Right ventricle myocardium inferior (tissue), 1 donor: ENCODE data around the gene WBP2NL. TPM values are rescaled to one million over a fixed set of nuclear protein-coding genes. Genes with fewer than 3 reads are reported as not detected.

ENCODE experiments used
- ATAC-seq: fragments of 200-7000 bp; cut with Tn5 transposase; one replicate; pipeline ENCODE4 v1.9.1; 2020; ENCODE audit warnings: mild to moderate bottlenecking, moderate library complexity
- DNase-seq: peaks from one replicate; pipeline ENCODE4 v3.0.0; 2021; ENCODE audit errors: missing footprints
- intact Hi-C: fragments of 100-400 bp; cut with DNase I; formaldehyde crosslinking; loops from one replicate; pipeline ENCODE4 v1.11.0; 2022
- total RNA-seq: library from RNA; stranded (reverse); fragmentation: NEBNext Ultra II Directional; extraction: Animal tissue kit (Norgen Biotek cat#: 25700); gene quantifications from one replicate; pipeline ENCODE4 v1.2.1, GENCODE V29; 2021
- donor health status: DM: no; HTN: yes; CAD: no; lungs with severe emphysema.

Gene WBP2NL
- total RNA-seq, 1 donor from 2014 or later: 0.24 TPM

DNA sequence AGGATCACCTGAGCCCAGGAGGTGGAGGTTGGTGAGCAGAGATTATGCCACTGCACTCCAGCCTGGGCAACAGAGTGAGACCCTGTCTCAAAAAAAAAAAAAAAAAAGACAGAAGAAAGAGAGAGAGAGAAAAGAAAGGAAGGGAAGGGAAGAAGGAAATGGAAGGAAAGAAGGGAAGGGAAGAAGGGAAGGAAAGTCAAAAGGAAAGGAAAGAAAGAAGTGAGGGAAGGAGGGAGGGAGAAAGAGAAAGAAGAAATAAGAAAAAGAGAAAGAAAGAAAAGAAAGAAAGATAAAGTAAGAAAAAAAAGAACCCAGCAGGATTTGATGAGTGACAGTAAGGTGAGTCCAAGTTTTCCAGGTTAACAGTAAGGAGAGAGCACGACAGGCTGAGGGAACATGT, 19.6 kb downstream of the WBP2NL start:
- ATAC-seq (no peak), DNase-seq (no peak)
- intact Hi-C loops: no loop called here

DNA sequence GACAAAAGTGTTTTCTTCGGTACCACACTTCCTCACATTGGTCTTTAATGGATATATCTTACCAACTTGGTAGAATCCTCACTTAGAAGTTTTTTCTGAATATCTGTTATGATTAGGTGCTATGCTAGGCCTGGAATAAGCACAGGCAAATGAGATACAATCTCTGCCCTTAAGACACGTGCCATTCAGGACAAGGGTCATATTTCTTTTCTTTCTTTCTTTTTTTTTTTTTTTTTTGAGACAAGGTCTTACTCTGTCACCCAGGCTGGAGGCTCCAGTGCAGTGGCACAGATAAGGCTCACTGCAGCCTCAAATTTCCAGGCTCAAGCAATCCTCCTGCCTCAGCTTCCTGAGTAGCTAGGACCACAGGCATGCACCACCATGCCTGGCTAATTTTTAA, 23.0 kb downstream of the WBP2NL start:
- DNase-seq (no peak), ATAC-seq (no peak)
- intact Hi-C loops: no loop called here

DNA sequence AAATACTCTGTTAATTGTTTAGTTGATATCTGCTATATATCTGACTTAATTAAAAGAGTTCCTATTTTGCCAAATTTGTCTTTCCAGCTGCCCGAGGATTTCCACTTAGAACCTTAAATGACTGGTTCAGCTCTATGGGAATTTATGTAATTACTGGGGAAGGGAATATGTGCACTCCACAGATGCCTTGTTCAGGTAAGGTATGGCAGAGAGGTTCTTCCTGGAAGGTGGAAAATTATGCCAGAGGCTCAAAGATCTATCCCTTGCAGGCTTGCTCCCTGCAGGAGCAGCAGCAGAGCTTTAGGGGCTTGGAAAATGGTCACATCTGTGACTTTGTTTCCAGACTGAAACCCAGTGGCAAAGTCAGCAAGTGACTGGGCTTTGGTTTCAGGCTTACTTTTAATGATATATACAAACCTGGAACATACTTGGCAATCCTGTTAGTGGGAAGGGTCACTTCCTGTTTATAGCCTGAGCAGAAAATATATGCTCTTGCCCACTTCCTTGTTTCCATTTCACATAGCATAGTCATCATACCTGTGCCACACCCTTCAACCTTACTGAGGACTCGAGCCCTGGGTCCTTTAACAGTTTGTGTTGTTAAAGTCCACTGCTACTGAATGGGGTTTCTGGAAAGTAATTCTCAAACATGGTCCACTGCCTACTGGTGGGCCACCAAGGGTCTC, 23.7 kb downstream of the WBP2NL start:
- intact Hi-C loops: no loop called here
- no peak for ATAC-seq
- no peak for DNase-seq

DNA sequence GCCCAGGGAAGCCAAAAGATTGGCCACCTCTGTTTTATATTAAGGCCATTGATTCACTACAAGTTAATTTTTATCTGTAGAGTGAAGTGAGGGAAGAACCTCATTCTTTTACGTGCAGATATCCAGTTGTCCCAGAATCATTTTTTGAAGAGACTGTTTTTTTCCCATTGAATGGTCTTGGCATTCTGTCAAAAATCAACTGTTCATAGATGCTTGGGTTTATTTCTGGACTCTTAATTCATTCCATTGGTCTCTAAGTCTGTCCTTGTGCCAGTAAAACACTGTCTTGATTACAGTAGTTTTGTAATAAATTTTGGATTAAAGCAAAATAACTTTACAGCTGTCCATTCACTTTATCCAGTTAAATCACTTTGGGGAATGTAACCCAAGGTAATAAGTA, 26.8 kb downstream of the WBP2NL start:
- intact Hi-C loops: no loop called here
- DNase-seq (no peak), ATAC-seq (no peak)

DNA sequence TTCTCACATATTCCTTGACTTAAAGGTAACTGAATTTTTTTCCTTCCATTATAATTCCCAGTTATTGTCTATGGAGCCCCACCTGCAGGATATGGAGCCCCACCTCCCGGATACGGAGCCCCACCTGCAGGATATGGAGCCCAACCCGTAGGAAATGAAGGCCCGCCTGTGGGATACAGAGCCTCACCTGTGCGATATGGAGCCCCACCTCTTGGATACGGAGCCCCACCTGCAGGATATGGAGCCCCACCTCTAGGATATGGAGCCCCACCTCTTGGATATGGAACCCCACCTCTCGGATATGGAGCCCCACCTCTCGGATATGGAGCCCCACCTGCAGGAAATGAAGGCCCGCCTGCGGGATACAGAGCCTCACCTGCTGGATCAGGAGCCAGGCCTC, 28.1 kb downstream of the WBP2NL start:
- DNase-seq: no peak
- no peak for ATAC-seq
- intact Hi-C loops: no loop called here

DNA sequence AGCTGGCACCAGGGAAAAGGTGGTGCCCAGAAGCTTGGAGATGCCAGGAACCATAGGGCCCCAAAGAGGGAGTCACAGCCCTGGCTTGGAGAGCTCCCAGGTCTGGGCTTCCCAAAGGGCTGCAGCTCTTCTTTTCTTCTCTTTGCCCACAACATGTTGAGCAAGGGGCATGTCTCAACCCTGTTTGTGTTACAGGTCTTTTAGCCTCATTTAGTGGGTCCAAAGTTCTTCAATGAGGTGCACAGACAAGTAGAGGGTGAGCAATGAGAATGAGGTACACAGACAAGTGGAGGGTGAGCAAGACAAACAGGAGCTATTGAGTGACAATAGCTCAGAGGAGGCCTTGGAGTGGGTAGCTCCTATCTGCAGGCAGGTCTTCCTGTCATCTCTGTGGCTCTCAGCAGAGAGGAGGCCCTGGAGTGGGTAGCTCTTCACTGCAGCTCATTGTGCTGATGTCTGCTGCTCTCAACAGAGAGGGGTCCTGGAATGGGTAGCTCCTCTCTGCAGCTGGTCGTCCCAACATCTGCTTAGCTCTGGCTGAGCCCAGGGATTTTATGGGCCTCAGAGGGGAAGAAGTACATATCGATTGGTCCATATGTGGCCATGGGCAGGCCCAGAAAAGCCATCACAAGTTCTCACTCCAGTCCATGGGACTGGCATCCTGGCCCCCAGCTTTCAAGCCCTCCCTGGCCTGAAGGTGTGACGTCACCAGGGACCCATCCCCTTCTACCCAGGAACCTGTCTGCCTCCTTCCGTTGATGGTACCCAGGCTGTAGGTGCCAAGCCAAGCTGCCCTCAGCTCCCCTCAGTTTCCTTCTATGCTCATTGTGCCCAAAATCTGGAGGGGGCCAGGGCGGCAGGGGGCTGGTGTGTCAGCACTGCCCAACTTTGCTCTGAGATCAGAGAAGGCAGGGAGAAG, 34.9 kb downstream of the WBP2NL start:
- DNase-seq (no peak), ATAC-seq (no peak)

DNA sequence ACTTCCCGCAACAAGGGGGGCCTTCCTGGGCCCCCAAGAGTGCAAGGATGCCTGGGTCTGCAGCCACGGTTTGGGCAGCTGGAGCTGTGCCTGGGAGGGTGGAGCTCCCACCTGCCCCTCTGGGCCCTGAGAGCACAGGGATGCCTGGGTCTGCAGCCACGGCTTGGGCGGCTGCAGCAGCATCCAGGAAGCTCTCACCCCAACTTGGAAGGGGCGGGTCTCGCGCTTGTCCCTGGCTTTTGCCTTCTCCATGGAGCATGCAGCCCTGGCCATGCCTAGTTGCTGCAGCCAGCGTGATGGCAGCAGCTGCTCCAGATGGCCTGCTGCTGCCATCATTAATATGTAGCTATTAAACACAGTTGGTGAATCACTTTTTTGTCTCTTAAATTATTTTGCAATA, 36.7 kb downstream of the WBP2NL start:
- intact Hi-C loops: no loop called here
- no peak for ATAC-seq
- no peak for DNase-seq

More for the DNA sequence above, 34.9 kb downstream of the WBP2NL start:
- intact Hi-C loops: no loop called here

DNA sequence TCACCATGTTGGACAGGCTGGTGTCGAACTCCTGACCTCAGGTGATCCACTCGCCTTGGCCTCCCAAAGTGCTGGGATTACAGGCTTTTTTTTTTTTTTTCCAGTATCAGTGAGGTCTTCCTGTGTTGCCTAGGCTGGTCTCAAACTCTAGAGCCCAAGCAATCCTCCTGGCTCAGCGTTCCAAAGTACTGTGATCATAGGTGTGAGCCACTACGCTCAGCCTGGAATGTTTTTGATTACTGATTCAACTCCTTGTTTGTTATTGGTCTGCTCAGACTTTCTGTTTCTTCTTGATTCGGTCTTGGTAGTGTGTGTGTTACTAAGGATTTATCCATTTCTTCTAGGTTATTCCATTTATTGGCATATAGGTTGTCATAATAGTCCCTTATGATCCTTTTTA, 40.7 kb downstream of the WBP2NL start:
- ATAC-seq: no peak
- intact Hi-C loops: no loop called here
- no peak for DNase-seq

DNA sequence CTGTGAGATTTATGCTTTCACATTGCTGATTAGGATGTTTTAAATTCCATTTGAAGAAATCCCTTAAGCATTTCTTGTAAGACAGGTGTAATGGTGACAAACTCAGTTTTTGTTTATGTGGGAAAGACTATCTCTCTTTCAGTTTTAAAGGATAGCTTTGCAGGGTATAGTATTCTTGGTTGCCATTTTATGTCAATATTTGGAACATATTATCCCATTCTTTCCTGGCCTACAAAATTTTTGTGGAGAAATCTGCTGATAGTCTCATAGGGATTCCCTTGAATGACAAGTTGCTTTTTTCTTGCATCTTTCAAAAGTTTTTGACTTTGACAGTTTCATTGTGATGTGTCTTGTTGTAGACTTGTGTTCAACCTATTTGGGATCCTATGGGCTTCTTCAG, 43.2 kb downstream of the WBP2NL start:
- ATAC-seq: no peak
- intact Hi-C loops: no loop called here
- no peak for DNase-seq

DNA sequence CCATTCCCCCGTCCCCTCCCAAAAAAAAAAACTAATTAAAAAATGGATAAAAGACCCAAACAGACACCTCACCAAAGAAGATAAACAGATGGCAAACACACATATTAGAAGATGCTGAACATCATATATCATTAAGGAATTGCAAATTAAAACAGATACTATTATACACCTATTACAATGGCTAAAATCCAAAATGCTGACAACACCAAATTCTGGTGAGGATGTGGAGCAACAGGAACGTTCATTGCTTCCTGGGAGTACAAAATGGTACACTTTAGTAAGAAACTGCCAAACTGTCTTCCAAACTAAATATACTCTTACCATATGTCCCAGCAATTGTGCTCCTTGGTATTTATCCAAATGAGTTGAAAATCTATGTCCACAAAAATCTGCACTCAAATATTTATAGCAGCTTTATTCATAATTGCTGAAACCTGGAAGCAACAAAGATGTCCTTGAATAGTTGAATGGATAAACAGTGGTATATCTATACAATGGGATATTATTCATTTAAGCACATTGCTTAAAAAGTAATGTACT, 52.1 kb downstream of the WBP2NL start:
- intact Hi-C loops: no loop called here
- no peak for ATAC-seq

DNA sequence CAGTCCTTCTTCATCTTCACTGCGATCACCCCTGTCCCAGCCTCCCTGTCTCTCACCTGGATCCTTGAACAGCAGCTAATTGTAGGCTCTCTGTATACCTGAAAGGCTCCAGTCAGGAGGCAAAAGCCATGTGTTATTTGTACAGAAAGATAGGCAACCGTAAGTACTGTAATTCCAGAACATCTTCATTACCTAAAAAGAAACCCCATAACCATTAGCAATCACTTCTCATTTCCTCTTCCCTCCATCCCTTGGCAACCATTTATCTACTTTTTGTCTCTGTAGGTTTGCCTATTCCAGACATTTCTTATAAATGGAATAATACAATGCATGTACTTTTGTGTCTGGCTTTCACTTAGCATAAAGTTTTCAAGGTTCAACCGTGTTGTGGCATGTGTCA, 54.2 kb downstream of the WBP2NL start:
- intact Hi-C loops: no loop called here
- DNase-seq: no peak
- ATAC-seq: no peak

More for the DNA sequence above, 52.1 kb downstream of the WBP2NL start:
- DNase-seq: no peak

DNA sequence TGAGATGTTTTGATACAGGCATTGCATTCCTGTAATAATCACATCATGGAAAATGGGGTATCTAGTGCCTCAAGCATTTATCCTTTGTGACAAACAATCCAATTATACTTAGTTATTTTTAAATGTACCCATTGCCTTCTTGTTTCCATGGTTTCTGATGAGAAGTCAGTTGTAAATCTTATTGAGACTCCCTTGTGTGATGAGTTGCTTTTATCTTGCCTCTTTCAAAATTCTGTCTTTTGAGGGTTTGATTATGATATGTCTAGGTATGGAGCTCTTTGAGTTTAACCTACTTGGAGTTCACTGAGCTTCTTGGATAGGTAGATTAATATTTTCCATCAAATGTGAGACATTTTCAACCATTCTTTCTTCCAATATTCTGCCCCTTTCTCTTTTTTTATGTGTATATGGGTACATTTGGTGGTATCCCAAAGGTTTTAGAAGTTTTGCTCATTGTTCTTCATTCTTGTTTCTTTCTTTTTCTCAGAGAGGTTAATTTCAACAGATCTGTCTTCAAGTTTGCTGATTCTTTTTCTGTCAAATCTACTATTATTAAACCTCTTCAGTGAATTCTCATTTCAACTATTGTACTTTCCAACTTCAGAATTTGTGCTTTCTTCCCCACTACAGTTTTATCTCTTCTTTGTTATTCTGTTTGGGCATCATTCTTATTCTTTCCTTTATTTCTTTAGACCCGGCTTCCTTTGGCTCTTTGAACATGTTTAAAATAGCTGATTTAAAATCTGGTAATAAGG, 58.3 kb downstream of the WBP2NL start:
- intact Hi-C loops: no loop called here
- ATAC-seq (no peak), DNase-seq (no peak)

DNA sequence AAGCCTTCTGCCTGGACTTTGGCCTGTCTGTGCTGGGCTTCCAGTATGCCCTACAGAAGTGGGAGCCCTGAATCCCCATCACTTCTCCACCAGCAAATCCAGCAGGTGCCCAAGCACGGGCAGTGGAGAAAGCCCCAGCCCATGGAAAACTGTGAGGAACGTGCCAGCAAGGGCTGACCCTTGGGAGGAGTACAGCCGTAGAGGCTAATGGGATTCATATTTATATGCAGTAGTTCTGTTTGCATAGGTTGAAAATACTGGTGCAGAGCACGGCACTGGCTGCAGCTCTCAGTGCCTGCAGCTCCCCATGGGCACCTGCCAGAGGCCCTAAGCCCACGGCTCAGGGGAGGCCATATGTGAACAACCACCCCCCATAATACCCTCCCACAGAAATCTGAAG, 61.9 kb downstream of the WBP2NL start:
- ATAC-seq (no peak), DNase-seq (no peak)
- intact Hi-C loops: no loop called here

DNA sequence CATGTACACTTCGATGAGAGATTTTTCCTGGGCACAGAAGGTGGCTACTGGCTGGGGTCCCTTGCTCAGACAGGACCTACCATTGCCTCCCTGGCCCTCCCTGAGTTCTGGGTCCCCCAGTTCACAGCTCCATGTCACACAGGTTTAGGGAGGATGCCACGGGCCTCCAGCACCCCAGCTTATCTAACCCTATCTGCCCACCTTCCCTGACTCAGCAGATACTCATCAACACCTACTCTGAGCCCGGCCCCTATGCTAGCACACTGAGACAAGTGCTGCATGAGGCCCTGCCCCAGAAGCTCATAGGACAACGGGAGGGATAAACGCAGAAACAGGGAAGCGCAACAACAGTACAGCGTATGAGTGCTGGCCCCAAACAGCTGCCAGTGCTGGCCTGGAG, 62.5 kb downstream of the WBP2NL start:
- no peak for ATAC-seq

DNA sequence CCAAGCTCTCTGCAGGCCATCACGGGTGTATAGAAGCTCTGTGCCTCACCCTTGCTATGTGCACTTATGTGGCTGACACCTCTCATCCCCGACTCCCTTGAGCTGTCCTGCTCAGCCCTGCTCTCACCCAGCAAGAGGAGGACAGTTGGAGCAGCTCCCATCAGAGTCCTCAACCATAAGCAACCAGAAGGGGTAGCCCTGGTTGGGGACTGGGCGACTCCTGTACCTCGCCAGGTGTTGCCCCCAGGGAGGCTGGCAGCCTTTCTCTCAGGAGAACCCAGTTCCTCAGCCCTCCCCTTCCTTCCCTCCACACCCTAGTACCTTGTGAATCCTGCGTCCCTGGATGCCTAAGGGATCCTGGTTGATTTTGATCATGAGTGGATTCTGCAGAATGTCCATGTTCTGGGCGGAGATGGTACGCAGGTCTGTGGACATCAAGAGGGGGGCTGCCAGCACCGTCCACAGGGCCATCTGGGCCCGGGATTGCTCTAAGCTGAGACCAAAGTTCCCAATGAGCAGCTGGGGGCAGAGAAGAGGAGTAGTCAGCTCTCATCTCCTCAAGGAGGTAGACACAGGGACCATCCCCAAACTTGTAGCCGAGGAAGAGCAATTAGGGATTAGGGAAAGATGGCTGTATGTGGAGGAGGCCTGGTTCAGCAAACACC, 64.0 kb downstream of the WBP2NL start:
- intact Hi-C loops: no loop called here
- DNase-seq (no peak), ATAC-seq (no peak)

More for the DNA sequence above, 62.5 kb downstream of the WBP2NL start:
- intact Hi-C loops: no loop called here
- no peak for DNase-seq

DNA sequence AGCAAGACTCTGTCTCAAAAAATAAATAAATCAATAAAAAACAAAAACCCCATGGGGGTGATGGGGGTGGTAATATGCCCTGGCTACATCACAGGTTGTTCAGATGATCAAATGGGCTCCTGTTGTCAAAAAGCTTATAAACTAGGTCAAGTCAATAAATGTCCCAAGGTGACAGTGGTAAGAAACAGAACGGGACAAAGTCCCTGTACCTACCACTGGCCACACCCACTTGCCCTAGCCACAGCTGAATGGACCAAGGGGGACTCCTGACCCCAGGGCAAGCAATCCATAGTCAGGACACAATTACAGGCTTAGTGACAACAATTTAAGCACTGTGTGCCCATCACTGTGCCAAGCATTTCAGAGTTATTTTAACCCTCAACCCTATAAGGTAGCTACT, 66.0 kb downstream of the WBP2NL start:
- ATAC-seq: no peak
- DNase-seq: no peak
- intact Hi-C loops: no loop called here

DNA sequence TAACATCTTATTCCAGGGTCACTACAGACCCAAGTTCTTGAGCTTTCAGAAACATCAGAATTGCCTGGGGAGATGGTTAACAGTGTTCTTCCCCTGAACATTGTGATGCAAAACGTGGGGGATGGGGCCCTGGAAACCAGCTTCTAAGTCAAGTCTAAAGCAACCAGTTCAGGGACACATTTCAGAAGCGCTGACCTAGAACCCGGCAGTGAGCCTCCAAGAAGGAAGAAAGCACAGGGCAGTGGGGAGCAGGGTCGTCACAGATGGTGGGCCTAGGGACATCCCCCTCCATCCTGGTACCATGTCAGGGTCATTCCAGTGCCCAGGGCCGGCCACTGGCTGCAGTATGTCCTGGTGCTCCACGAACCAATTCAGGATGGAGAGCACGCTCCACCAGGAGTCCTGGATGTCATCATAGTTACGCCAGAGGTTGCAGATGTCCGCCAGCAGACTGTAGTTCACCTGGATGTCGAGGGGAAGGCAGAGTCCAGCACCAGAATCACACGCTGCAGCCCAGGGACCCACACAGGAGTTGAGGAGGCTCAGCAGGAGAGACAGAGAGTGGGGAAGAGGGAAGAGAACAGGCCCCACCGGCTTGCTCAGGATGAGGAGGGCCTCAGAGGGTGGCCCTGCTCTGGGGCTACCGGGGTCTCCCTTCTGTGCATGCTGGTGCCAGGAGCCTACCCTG, 67.0 kb downstream of the WBP2NL start:
- intact Hi-C loops: no loop called here
- ATAC-seq (no peak), DNase-seq (no peak)

DNA sequence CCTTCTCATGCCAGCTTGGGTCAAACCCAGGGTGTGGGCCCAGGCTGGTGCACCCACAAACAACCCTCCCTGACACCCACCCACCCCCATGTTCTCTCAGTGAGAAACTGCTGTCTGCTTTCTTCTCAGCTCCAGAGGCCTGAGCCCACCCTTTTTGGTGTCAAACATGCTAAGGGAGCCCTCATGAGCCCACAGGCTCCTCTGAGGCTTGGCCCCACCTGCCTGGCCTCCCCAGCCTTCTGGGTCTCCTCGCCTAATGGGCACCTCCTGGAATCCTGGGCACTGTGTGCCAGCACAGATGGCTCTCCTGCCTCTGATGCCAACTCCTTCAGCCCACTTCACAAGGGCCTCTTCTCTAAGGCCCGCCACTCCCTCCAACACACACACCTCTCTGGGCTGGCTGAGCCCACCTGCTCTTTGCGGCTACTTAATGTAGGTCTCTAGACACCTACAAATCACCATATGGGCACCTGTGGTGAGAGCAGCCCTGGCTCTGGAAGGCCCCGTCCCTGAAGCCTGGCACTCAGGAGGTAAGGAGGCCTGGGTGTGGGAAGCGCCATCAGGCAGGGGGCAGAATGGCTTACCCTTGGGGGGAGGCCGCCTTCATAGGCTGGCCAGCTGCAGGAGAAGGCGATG, 67.7 kb downstream of the WBP2NL start:
- intact Hi-C loops: no loop called here
- DNase-seq: no peak
- ATAC-seq: no peak
